ENCODE data around the gene DPYSL4.

The DPYSL4 gene

GRCh38 chr10:132163826-132164515 lies 22.8 kb upstream of the DPYSL4 start:
- DNase-seq (ENCODE audit: low read depth), result no peak

DNA sequence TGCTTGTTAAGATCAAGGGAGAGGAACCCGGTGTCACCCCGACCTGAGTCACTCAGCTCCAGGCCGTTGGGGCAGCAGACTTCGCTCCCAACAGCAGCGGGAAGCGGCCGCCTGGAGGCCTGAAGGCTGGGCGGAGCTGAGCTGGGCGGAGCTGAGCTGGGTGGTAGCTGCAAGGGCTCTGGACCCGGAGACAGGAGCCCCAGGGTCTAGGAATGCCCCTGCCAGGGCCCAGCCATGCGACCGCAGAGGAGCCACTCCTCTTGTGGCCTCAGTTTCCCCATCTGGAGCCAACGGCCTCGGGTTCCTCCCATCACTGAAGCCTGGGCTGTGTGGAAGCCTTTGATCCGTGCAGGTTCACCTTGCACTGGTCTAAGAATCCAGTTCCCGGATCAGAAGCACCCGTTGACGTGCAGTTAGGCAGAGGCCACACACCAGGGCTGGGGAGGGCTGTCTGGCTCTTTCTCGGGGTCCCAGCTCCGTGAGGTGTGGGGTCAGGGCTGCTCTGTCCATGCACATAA lies 21.9 kb upstream of the DPYSL4 start:
- no peak for DNase-seq (ENCODE audit: low read depth)

- DNase-seq (ENCODE audit: low read depth), result no peak
Measured at GRCh38 chr10:132165416-132165980, 21.2 kb upstream of the DPYSL4 start.

DNA sequence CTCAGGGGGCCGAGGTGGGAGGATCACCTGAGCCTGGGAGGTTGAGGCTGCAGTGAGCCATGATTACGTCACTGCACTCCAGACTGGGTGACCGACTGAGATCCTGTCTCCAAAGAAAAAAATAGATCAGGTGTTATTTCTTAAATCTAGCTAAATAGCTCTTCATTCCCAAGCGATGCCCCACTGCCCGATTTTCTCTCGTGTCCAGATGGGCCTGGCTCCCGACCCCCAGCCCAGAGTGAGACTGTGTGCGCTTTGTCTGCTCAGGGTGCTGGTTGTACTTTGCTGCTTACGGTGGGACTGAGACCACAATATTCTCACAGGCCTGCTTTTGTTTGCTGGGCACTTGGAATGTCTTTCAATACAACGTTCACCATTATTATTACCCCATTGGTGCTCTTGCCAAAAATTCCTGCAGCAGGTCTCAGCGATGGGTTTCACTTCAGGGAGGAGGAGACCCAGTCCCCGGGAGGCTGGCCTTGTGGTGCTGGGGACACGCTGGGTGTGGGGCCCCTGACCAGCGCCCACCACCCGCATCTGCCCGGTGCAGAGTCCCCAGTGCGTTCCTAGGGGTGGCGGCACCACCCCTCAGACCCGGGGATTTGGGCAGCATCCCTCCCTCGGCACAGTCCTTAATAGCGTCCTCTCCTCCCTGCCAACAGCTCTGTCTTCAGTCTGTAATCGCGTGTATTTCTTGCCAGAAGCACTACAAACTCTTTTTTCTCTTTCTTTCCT lies 20.4 kb upstream of the DPYSL4 start:
- DNase-seq (ENCODE audit: low read depth), result no peak

DNA sequence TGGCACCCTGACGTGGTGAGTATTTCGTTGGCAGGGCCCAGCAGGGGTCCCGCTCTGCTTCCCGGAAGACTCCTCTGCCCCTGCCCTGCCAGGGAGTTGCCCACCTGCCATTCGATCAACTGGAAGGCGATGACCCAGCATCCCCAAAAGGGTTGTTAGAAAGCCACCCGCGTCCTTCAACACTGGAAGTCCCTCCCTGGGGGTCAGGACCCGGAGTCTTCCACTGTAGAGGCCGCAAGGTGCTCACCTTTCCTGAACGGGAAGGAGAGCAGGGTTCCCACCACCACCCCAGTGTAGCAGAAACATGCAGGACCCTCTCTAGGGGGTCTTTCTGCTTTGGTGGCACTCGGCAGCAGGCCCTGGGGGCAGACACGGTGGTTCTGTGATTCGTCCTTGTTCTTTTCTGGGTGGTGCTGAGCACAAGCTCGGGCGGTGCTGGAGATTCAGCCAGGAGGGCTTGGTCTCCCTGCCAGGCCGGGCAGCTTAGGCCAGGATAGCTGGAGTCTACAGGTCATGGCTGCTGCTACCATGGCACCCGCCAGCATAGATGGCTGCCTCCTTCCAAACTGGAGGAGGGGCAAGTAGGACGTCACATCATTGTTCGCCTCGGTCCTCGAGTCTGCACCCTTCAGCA lies 19.6 kb upstream of the DPYSL4 start:
- DNase-seq (ENCODE audit: low read depth), result no peak

DNA sequence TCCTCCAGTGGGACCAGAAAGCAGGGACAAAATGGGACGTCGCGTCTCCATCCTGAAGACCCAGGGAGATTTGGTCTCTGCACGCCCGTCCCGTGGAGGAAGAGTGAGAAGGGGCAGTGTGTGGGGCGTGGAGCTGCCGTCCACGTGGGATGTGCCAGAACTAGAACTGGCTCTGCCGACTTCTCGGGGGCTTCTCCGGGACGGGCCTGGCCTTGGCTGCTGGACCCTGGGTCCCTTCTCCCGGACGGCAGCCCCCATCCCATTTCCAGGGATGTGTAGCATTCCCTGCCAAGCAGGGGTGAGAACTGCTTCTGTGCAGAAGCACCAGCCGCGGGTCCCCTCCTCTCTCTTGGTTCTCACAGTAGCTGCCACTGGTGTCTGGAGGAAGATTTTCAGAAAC lies 18.8 kb upstream of the DPYSL4 start:
- no peak for DNase-seq (ENCODE audit: low read depth)

DNA sequence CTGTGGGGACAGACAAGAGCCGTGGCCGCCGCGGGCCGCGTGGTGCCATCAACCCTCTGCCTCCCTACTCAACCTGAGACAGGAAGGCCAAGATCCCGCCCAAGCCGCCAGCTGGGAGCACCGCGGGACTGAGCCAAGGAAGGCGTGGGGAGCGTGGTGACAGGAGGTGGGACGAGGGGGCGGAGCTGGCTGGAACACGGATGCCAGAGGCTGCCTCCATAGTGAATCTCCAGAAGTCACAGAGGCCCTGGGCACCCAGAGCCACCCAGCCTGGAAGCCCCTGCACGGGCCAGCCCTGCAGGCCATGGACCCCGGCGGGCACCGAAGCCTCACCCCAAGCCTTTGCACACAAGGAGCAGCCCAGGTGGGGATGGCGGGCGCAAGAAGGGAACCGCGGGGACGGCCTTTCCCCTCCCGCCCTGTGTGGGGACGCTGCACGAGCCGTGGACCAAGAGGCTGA lies 18.1 kb upstream of the DPYSL4 start:
- no peak for DNase-seq (ENCODE audit: low read depth)

DNA sequence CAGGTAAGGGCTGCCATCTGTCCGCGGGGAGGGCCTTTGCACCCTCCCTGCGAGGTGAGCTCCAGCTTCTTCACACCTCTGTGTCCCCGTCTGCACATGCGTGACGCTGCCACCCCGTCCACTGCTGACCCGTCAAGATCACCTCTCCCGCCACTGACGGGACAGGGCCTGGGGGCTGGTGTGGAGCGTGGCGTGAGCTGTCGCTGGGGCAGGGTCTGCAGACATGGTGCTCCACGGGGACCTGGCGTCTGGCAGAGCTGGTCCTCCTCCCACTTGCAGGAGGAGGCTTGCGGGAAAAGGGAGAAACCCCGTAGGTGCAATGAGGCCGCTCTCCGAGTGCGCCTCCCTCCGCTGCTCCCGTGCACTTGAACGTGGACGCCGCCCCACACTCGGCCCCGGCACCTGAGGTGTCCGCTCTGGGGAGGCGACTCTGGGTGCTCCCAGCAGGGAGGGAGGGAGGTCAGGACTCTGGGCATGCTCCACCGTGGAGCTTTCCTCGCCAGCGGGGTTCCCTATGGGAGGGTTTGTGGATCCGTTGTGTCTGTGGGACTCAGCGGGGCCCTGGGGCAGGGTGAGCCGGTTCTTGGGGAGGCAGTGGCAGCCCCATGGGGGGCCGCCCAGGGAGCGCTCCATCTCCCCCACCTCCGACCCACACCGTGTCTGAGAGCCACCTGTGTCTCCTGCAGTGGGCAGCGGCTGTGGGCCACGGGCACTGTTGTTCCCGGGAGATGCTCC lies 17.6 kb upstream of the DPYSL4 start:
- DNase-seq (ENCODE audit: low read depth), result no peak

DNA sequence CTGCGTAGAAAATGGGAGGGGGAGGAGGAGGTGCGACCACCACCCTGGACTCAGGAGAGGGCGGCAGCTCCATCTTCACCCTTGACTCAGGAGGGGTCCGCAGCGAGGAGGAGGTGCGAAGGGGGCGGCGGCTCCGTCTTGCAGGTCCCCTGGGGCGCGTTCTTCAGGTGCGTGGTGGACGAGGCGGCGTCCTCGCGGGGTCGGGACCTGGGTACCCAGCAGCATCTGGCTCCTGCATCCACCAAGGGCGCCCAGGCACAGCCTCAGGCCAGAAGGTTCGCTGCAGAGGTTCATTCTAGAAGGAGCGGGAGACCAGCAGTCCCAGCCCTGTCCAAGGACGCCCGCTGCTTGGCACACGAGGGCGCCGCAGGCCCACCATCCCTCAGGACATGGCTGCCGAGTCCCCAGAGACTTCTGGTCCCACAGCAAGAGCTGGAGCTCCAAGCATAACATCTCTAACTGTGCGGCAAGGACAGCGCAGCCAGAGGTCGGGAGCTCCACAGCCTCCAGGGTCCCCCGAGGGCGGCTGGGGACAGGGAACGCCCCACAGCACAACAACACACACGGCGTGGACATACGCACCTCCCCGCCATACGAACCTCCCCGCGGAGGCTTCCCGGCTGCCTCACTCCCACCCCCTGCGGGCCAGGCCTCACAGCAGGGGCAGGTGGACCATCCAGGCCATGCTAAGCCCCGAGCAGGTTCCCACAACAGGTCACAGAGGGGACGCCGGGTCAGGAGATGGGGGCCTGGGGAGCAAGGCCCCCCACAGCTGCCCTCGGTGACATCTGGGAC lies 16.8 kb upstream of the DPYSL4 start:
- DNase-seq (ENCODE audit: low read depth), result no peak

DNA sequence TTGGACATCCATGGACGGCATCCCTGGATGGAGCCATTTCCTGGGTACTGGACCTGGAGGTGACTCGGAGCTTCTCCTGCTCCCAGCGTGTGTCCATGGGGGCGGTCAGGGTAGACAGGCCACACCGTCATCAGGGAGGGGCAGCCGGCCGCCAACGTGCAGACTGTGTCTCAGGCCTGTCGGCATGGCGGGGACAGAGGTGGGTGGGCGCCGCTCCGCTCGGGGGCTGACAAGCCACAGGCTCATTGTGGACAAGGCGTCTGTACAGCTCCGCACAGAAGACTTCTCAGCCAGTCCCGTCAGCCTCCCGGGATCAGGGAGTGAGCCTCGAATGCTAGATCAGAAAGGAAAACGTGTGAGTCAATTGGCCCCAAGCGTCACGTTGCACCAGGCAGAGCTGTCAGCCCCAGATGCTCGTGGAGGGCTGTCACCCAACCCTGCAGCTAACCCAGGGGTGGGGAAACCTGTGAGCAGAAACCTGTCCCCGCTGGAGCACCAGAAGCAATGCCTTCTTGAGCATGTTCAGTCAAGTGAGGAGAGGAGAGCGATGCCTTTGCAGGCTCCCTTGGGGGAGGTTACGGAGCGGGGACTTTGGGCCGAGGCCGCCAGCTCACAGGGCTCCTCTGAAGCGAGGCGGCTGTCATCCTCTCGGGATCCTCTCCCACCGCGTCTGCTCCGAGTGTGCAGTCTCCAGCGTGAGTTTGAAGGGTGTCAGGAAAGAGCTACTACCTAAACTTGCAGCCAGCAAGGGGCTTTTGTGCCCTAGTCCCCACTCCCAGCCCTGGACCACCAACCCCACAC lies 16.0 kb upstream of the DPYSL4 start:
- no peak for DNase-seq (ENCODE audit: low read depth)

- DNase-seq (ENCODE audit: low read depth), result no peak
Measured at GRCh38 chr10:132172091-132173066, 14.4 kb upstream of the DPYSL4 start.

- no peak for DNase-seq (ENCODE audit: low read depth)
Measured at GRCh38 chr10:132173185-132173584, 13.6 kb upstream of the DPYSL4 start.

DNA sequence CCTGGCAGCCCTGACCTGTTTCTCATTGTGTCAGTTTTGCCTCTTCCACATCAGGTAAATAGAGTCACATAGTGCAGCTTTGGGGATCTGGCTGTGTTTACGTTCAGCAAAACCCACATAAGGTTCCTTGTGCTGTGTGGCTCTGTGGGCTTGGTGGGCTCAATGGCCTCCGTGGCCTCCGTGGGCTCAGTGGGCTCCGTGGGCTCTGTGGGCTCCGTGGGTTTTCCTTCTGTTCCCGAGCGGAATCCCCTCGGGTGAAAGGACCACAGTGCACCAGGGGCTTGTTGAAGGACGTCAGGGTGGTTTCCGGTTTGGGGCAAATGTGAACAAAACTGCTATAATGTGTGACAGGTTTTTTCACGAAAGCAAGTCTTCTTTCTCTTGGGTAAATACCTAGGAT lies 12.5 kb upstream of the DPYSL4 start:
- no peak for DNase-seq (ENCODE audit: low read depth)

GRCh38 chr10:132175408-132175807 lies 11.3 kb upstream of the DPYSL4 start:
- DNase-seq (ENCODE audit: low read depth), result no peak

DNA sequence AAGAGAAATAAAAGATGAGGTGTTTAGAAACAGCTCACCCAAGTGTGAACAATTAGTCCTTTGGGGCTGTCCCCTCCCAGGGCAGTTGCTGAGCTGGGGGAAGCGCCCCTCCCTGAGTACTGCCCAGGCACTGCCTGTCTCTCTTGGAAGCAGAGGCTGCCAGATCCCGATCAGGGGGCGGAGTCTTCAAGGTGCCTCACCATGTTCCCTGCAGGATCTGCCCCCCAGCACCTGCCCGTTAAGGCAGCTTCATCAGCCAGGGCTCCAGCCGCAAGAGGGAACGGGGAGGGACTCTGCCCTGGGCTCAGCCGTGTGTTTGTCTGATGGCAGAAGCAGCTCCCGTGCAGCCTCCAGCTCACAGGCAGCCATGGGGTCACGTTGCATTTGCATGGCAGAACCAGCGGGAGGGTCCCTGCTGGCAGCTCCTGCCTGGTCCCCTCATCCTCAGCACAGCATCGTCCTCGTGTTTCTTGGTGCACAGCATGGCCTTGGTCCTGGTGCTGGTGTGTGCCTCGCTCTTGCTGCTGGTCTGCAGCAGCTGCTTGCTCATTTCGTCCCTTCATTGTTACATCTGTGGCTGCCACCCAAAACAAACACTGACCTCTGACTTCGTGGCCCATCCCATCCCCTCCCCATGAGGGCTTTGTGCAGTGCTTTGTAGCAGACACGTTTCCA lies 10.7 kb upstream of the DPYSL4 start:
- DNase-seq (ENCODE audit: low read depth), result no peak

DNA sequence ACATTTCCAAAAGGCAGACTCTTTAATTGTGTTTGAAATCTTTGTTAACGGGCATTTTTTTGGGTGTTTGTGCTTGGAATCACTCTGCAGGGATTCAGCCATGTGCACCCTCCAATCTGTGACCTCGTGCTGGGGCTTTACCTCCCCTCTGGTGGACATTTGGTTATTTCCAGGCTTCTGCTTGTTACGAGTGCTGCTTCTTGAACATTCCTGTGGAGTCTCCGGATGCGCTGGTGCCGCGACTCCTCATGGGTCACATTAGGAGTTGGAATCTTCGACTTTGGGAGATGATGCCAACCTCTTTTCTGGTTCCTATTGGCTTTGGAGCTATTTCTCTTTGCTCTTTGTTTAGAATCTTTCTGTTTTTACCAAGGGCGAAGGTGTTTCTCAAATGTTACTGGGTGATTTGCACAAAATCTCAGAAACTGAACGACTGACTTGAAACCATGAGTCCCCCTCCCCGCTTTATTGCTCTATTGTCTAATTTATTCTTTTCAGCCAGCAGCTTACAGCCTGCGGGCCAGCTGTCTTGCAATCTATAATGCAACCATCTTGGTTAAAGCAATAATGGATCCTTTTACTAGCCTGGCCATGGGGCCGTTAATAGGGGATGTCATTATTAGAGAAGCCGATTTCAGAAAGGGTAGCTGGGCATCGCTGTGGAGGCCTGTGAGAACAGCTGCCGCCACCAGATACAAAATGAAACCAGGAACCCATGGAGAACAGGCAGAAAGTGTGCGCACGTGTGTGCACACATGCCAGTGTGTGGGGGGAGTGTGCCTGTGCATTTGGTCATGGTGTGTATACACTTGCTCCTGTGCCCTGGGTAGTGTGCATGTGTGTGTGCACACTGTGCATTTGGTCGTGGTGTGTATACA lies 9.9 kb upstream of the DPYSL4 start:
- DNase-seq (ENCODE audit: low read depth), result no peak

GRCh38 chr10:132178046-132178445 lies 8.7 kb upstream of the DPYSL4 start:
- DNase-seq (ENCODE audit: low read depth), result no peak

All from fibroblast of gingiva (primary cell).